Left renal pelvis (tissue), 4 donors: ENCODE results near the gene OTUD5. TPM values are rescaled to one million over a fixed set of nuclear protein-coding genes. Genes with fewer than 3 reads are reported as not detected.

ENCODE experiments used
- DNase-seq, 4 donors: peaks; one replicate each; pipeline ENCODE4 v3.0.0-alpha.2; 2013; ENCODE audit warnings: low read depth in 4 of 4, low spot score in 3 of 4
- polyA plus RNA-seq, 4 donors: library from polyadenylated mRNA; unstranded; fragments of 120-200 nt; gene quantifications; one replicate each; pipeline ENCODE4 v1.2.1, GENCODE V29; 2013; ENCODE audit not compliant: insufficient read length in 4 of 4

Gene OTUD5
- polyA plus RNA-seq, 4 donors = 59.8 to 67.2 (median 63.9) TPM

DNA sequence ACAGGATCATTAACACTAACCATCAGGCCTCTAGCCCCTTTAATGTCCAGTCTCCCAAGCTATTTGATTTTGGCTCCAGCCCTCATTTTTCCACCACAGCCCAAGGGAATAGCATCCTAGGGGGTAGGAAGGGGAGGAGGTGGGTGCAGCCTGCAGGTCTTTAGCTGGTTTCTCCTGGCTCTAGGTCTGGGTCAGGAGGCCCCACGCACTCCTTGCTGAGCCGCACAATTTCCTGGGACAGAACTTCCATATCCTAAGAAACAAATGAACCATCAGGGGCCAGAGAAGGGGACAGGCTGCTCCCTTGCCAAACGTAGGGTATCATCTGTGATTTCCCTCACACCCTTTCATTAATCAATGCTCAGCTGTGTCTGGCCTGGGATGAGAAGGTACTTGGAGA is 16.6 kb upstream of the OTUD5 start:
- no peak for DNase-seq

DNA sequence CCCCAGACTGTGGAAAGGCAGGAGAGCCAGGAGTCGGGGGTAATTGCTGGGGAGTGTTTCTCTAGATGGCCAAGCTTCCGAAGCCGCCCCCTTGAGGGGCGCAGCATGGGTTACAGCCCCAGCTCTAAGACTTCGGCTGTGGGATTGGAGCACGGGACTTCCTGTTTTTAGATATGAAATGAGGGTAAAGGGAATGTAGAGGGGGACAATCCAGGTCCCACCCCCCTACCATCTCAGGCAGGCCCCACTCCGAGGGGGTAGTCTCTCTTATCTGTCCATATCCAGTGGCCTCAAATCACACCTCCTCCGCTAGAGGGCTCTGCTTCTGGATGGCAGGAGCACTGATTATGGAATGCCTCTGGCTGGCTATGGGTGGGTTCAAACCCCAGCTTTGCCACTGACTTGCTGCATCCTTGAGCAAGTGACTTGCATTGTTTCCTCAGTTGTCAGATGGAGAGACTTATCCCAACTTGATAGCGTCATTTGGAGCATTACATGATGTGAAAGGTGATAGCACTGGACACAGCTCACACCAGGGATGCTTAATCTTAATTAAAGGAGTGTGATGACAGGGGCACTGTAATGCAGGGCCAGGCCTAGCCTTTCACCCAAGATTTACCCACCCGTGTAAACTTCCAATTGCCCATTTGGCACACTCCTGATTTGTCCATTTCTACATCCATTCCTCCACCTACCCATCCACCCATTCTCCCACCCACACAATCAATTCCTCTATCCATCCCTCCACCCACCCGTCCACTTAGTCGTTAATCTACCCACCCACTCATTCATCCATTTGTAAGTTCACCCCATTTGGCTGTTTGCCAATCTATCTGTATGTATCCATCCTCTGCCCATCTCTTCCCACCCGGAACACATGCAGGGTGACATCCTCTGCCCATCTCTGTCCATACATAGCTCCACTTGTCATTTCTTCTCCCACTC is 15.1 kb upstream of the OTUD5 start:
- no peak for DNase-seq

DNA sequence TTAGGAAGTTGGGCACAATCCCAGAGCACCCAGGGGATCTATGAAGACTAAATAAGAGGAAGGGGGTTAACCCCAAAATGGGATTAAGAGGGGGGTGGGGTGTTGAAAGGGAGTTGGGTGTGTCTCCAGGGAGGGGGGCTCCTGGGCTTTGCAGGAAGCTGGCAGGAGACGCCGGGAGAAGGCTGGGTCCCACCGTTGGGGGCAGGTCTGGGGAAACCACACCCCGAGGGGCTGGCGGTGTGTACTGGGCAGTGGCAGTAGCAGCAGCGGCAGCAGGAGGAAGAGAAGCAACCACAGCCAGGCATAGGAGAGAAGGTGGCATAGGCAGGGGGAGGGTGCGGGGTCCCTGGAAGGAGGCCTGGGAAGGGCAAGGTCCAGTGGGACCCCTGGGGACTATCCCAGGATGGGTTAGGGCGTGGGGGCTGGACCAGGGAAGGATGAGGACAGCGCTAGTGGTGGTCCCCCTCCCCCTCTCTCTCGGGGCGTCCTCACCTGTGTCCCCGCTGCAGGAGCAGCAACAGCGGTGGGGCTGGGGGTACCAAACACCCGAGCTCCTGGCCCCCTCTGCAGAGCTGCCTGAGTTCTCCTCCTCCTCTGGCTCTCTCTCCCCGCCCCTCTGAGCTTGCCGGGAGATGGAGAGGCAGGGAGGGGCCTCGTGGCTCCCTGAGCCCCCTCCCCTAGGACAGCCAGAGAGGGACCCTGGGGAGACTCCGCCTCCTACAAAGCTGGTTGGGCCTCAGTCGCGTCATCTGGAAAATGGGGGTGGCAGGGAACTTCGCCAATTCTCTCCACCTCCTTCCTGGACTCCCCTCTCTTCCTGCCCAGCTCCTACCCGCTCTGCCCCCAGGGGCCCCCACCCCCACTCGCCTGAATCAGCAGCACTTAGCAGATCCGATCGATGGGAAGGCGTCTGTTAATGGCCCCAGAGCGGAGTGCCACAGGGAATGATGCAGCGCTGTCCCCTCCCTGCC is 14.1 kb upstream of the OTUD5 start, which contains the start of gene KCND1:
TSS of gene KCND1 (minus strand) at position 596 of the 971 bp plus-strand sequence. CDS start 1,573 bp downstream, outside the sequence.
- no peak for DNase-seq

- DNase-seq = no peak
These were observed 12.1 kb upstream of the OTUD5 start for GRCh38 chrX:48969471-48969870.

DNA sequence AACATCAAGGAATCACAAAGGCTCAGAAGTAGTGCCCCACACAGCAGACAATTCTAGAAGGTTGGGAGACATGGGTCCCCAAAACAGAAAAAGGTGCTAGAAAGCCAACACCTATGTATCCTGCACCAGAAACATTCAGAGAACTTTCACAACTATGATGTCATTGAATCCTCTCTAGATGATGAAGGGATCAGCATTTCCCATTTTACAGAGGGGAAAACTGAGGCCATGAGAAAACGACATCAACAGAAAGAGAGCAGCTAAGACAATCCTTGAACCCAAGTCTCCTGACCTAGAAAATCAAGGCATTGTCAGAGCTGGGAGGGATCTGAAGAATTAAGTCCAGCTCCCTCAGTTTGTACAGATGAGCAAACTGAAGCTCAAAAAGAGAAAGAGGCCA is 11.0 kb upstream of the OTUD5 start:
- DNase-seq = no peak

DNA sequence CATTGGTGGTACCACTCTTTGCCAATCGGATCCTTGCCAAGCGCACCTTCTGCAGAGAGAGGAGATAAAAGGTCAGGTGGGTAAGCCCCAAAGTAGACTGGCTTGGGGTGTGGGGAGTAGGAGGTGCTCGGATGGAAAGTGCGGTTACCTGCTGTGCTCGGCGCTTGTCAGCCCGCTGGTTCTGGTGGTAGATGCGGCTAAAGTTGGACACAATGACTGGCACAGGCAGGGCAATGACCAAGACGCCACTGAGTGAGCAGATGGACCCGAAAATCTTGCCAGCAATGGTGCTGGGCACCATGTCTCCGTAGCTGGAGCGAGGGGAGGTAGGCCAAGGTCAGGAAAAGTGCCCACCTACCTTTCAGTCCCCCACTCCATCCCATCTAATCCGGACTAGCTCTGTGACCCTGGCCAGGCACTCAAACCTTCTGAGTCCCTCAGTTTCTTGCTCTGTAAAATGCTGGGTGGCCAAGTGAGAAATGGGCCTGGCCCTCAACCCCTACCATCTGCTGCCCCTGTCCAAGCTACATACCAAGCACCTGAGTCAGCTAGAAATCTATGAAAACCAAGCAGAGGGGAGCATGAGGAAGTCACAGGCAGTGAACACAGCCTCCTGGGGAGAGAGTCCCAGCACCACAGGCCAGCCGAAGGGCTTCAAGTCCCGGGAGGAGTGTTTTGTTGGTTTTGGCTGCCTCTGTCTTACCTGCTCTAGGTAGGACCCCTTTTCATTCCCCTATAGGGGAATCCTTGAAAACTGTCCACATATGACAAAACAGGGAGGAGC is 9.6 kb upstream of the OTUD5 start:
- DNase-seq = no peak

GRCh38 chrX:48965959-48966358 is 8.6 kb upstream of the OTUD5 start:
- no peak for DNase-seq

- no peak for DNase-seq
These were observed 4.2 kb upstream of the OTUD5 start for GRCh38 chrX:48961585-48962091.

- no peak for DNase-seq
These were observed 2.9 kb upstream of the OTUD5 start for GRCh38 chrX:48960291-48960690.

DNA sequence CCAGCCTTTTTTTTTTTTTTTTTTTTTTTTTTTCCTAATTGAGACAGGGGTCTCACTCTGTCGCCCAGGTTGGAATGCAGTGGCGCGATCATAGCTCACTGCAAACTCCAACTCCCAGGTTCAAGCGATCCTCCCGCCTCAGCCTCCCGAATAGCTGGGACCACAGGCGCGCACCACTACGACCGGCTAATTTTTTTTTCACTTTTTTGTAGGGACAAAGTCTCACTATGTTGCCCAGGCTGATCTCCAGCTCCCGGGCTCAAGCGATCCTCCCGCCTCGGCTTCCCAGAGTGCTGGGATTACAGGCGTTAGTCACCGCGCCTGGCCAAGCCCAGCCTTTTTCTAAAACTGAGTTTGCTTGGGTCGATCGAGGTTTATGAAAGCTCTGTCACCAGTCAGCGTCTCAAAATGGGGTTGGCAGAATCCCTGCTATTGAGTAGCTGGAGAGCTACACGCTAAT is 1.3 kb upstream of the OTUD5 start:
- DNase-seq = no peak

DNA sequence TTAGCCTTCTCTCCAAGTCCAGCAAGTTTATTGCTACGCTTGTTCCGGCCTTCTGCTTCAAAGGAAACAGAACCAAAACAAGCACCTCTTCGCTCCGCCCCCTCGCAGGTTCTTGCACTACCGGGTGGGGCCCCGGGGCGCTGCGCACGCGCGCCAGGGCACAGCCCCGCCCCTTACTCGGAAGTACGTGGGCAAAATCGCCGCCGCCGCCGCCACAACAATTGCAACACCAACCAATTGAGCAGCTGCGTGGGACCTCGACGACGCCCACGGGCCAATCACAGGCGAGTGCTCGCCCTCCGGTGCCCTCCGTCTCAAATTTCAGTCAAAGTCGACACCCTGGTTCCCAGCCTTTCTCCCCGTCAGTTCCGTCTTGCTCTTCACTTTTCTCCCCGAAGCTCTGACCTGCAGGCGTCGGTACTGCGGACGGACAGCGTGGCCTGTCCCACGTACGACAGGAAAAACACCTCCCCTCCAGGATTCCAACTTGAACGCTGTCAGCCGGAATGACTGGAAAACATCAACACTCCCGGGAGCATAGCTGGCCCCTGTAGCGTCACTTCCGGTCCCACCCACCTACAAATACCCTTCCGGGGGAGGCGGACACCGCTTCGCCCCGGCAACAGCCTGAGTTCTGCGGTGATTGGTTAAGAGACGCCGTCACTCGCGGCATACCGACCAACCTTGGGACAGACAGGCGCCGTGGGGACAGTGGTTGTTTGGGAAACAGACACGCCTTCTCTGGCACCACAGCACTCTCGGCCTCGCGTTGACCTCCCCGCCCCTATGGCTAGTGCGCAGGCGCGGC is 624 bp upstream of the OTUD5 start:
- peak; percentile 87 to 93 (median 92) for DNase-seq

- no peak for DNase-seq
These were observed 536 bp downstream of the OTUD5 start for GRCh38 chrX:48956728-48957414.

- no peak for DNase-seq
These were observed 8.8 kb downstream of the OTUD5 start for GRCh38 chrX:48948589-48948988.

GRCh38 chrX:48945517-48946348 is 11.7 kb downstream of the OTUD5 start:
- DNase-seq = no peak

- DNase-seq = no peak
These were observed 14.5 kb downstream of the OTUD5 start for GRCh38 chrX:48942895-48943294.

- DNase-seq = no peak
These were observed 16.9 kb downstream of the OTUD5 start for GRCh38 chrX:48940404-48940955.

DNA sequence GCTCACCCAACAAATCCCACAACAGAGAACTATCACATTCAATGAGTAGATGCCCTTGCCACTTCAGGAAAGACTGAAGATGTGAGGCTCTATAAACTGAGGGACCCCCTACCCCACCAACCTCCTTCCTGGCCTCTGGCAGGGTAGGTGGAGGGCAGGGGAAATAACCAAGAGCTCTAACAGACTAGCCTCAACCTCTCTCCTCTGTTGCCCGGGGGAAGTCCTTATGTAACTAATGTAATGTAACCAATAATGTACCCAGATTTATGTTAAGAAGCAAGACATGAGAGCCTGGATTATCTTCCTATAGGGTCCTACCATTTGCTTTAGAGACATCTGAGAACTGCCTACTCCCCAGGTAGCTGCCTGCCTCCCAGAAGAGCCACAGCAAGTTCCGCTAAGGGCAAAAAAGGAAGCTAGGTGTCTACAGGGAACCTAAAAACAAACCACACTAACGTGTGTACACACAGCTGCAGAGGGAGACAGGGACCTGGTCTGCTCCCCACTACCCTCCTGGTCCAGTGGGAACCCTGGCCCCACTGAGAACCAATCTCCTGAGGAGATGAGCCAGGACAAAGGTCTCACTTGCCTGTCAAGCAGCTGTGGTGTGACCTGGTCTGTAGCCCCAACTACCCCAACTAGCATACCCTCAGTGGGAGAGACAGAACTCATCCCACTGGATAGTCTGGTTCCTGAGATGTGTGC is 17.7 kb downstream of the OTUD5 start:
- no peak for DNase-seq
